SK-N-SH (cell line): ENCODE results near the gene BTNL8. TPM values are rescaled to one million over a fixed set of nuclear protein-coding genes. Genes with fewer than 3 reads are reported as not detected.

ENCODE experiments used
- CTCF ChIA-PET: fragments of 300-600, 350-600 bp; formaldehyde crosslinking; extraction: SDS; loops from one replicate; lab custom pipeline; 2021; lab: Yijun Ruan, JAX
- POLR2A ChIA-PET: fragments of 350-600 bp; sonication (Branson Sonifier 250); formaldehyde crosslinking; extraction: SDS; loops from one replicate; lab custom pipeline; 2020; ENCODE audit warnings: antibody characterized with exemption, inconsistent platforms; lab: Yijun Ruan, JAX
- DNase-seq: peaks from one replicate; pipeline ENCODE4 v3.0.0; 2012
- H2AFZ ChIP-seq: fragments of 200-600 bp; sonication (generic); 2 replicates; pipeline ENCODE4 v1.8.1; 2016; ENCODE audit warnings: antibody characterized with exemption, mild to moderate bottlenecking, low read depth
- H3F3A ChIP-seq: fragments of 200-600 bp; sonication (generic); replicated peaks from 2 replicates; pipeline ENCODE3; 2016; ENCODE audit warnings: antibody characterized with exemption, mild to moderate bottlenecking; ENCODE audit not compliant: insufficient read depth
- H3K27ac ChIP-seq, 2 experiments: fragments of 200-500 bp in 1 of 2; fragments of 200-600 bp in 1 of 2; sonication (Bioruptor generic) in 1 of 2; sonication (generic), shearing (Covaris generic) in 1 of 2; 2 replicates each; pipeline versions ENCODE4 v1.5.1 to v1.6.1; 2014 to 2016; ENCODE audit warnings: low read depth in 2 of 2, inconsistent platforms in 1 of 2, low read length in 1 of 2, mild to moderate bottlenecking in 1 of 2, mixed read lengths in 1 of 2
- H3K27me3 ChIP-seq: fragments of 200-600 bp; sonication (generic), shearing (Covaris generic); 2 replicates; pipeline ENCODE4 v1.6.1; 2016; ENCODE audit warnings: mixed run types; ENCODE audit not compliant: insufficient read depth
- H3K36me3 ChIP-seq, 2 experiments: fragments of 200-500 bp in 1 of 2; fragments of 200-600 bp in 1 of 2; sonication (Bioruptor generic) in 1 of 2; sonication (generic) in 1 of 2; replicated peaks in 1 of 2; 2 replicates each; pipeline versions ENCODE3 to v1.5.1; 2014 to 2016; ENCODE audit warnings: low read length in 1 of 2, mild to moderate bottlenecking in 1 of 2; ENCODE audit not compliant: insufficient read depth in 2 of 2, control insufficient read depth in 1 of 2
- H3K4me1 ChIP-seq, 2 experiments: fragments of 200-500 bp in 1 of 2; fragments of 200-600 bp in 1 of 2; sonication (Bioruptor generic) in 1 of 2; sonication (generic), shearing (Covaris generic) in 1 of 2; 2 replicates each; pipeline versions ENCODE4 v1.5.1 to v1.6.1; 2014 to 2016; ENCODE audit warnings: low read depth in 1 of 2, low read length in 1 of 2, mixed run types in 1 of 2; ENCODE audit not compliant: insufficient read depth in 2 of 2, control insufficient read depth in 1 of 2
- H3K4me2 ChIP-seq: fragments of 200-600 bp; sonication (generic), shearing (Covaris generic); 2 replicates; pipeline ENCODE4 v1.6.1; 2017; ENCODE audit warnings: mixed run types
- H3K4me3 ChIP-seq, 2 experiments: fragments of 200-500 bp in 1 of 2; fragments of 200-600 bp in 1 of 2; sonication (Bioruptor generic) in 1 of 2; sonication (generic), shearing (Covaris generic) in 1 of 2; 2 replicates each; pipeline versions ENCODE4 v1.5.1 to v1.8.1; 2014 to 2016; ENCODE audit warnings: low read depth in 2 of 2, inconsistent platforms in 1 of 2, low read length in 1 of 2, mild to moderate bottlenecking in 1 of 2, mixed read lengths in 1 of 2, moderate library complexity in 1 of 2
- H3K79me2 ChIP-seq: fragments of 200-600 bp; sonication (generic); 2 replicates; pipeline ENCODE4 v1.8.1; 2017; ENCODE audit warnings: mild to moderate bottlenecking; ENCODE audit not compliant: insufficient read depth
- H3K9ac ChIP-seq: fragments of 200-600 bp; sonication (generic); 2 replicates; pipeline ENCODE4 v1.6.1; 2017; ENCODE audit warnings: mixed run types
- H3K9me2 ChIP-seq: fragments of 200-600 bp; sonication (generic); 2 replicates; pipeline ENCODE4 v1.6.1; 2017; ENCODE audit warnings: mixed run types
- H3K9me3 ChIP-seq: fragments of 200-600 bp; sonication (generic); 2 replicates; pipeline ENCODE4 v1.6.1; 2017; ENCODE audit warnings: mixed run types, mild to moderate bottlenecking, moderate library complexity
- H4K20me1 ChIP-seq: fragments of 200-600 bp; sonication (generic); 2 replicates; pipeline ENCODE4 v1.6.1; 2017; ENCODE audit warnings: mild to moderate bottlenecking, mixed run types; ENCODE audit not compliant: insufficient read depth
- FOXJ3 ChIP-seq: sonication (generic); formaldehyde crosslinking; IDR thresholded peaks from 2 replicates; pipeline ENCODE4 v1.5.1; 2020; ENCODE audit warnings: mild to moderate bottlenecking, missing genetic modification reagents
- MAX ChIP-seq: IDR thresholded peaks from 2 replicates; pipeline ENCODE4 v1.4.0; 2012; ENCODE audit warnings: low read depth
- RAD21 ChIP-seq: IDR thresholded peaks from 2 replicates; pipeline ENCODE4 v1.6.1; 2012; ENCODE audit warnings: mild to moderate bottlenecking, low read length
- REST ChIP-seq: IDR thresholded peaks from 2 replicates; pipeline ENCODE4 v1.6.1; 2012; ENCODE audit warnings: mild to moderate bottlenecking, low read depth, low read length, moderate library complexity
- SMC3 ChIP-seq: IDR thresholded peaks from 2 replicates; pipeline ENCODE4 v1.6.1; 2012; ENCODE audit warnings: low read depth, low read length, improper control_type of control experiment
- TAF1 ChIP-seq: IDR thresholded peaks from 2 replicates; pipeline ENCODE4 v1.6.1; 2012; ENCODE audit warnings: low read depth, mild to moderate bottlenecking, low read length, moderate library complexity, borderline replicate concordance
- TEAD4 ChIP-seq: IDR thresholded peaks from 2 replicates; pipeline ENCODE4 v1.4.0; 2012; ENCODE audit warnings: mild to moderate bottlenecking, borderline replicate concordance; ENCODE audit not compliant: insufficient read depth
- USF2 ChIP-seq: fragments of 150-350 bp; IDR thresholded peaks from 2 replicates; pipeline ENCODE4 v1.6.1; 2017; ENCODE audit warnings: antibody characterized with exemption, low read length, low read depth, borderline replicate concordance
- YY1 ChIP-seq: IDR thresholded peaks from 2 replicates; pipeline ENCODE4 v1.4.0; 2012; ENCODE audit warnings: low read depth, mild to moderate bottlenecking
- ZBTB33 ChIP-seq: IDR thresholded peaks from 2 replicates; pipeline ENCODE4 v1.4.0; 2012; ENCODE audit warnings: low read depth, borderline replicate concordance
- WGBS: methylation state at CpG from one replicate; pipeline ENCODE4 v1.1.6; 2017; ENCODE audit warnings: low lambda C conversion rate; 5-methylcytosine and 5-hydroxymethylcytosine counted together
- polyA plus RNA-seq, 3 experiments: library from polyadenylated mRNA; depleted of rRNA; stranded (reverse); fragments of >200 nt; gene quantifications; 2 replicates each; pipeline ENCODE4 v1.2.3, GENCODE V29; 2012
- TF ChIP-seq, protein P1 (sequence below): IDR thresholded peaks from 2 replicates; pipeline ENCODE4 v1.4.0; 2012; ENCODE audit warnings: low read depth, borderline replicate concordance
- TF ChIP-seq, protein P2 (sequence below): fragments of 150-350 bp; IDR thresholded peaks from 2 replicates; pipeline ENCODE4 v1.6.1; 2016; ENCODE audit warnings: mild to moderate bottlenecking, low read depth, low read length
- TF ChIP-seq, protein P3 (sequence below): IDR thresholded peaks from 2 replicates; pipeline ENCODE4; 2012

The BTNL8 gene
- polyA plus RNA-seq, 1 of the 3 experiments (the other 2 are of a cell fraction): not detected

- no peak for TF ChIP-seq REST
- no peak for TF ChIP-seq YY1
- TF ChIP-seq, protein P1, sequence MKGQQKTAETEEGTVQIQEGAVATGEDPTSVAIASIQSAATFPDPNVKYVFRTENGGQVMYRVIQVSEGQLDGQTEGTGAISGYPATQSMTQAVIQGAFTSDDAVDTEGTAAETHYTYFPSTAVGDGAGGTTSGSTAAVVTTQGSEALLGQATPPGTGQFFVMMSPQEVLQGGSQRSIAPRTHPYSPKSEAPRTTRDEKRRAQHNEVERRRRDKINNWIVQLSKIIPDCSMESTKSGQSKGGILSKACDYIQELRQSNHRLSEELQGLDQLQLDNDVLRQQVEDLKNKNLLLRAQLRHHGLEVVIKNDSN: no peak
- TF ChIP-seq MAX: no peak
- TF ChIP-seq, protein P2, sequence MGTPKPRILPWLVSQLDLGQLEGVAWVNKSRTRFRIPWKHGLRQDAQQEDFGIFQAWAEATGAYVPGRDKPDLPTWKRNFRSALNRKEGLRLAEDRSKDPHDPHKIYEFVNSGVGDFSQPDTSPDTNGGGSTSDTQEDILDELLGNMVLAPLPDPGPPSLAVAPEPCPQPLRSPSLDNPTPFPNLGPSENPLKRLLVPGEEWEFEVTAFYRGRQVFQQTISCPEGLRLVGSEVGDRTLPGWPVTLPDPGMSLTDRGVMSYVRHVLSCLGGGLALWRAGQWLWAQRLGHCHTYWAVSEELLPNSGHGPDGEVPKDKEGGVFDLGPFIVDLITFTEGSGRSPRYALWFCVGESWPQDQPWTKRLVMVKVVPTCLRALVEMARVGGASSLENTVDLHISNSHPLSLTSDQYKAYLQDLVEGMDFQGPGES: no peak
- TF ChIP-seq USF2: no peak
- TF ChIP-seq, all 33 proteins: peak for 0
Observed at GRCh38 chr5:180915924-180916323, 17.0 kb downstream of the BTNL8 start (continued).

DNA sequence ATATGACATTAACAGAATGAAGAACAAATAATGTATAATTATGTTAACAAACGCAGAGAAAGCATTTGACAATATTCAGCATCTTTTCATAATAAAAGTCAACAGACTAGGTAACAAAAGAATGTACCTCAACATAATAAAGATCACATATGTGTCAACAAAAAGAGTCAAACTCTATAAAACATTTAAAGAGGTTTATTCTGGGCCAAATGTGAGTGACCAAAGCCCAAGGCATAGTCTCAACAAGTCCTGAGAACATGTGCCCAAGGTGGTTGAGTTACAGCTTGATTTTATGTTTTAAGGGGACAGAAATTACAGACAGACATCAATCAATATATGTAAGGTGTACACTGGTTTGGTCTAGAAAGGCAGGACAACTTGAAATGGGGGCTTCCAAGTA lies 19.4 kb downstream of the BTNL8 start:
- CTCF ChIA-PET: no interaction called here
- no peaks in the 10 kb centered on the region for H3K9me3 ChIP-seq
- no peak overlapping the region for H3K4me2 ChIP-seq
- no peak for TF ChIP-seq FOXJ3 (CRISPR knock-in tag)
- TF ChIP-seq, protein P3, sequence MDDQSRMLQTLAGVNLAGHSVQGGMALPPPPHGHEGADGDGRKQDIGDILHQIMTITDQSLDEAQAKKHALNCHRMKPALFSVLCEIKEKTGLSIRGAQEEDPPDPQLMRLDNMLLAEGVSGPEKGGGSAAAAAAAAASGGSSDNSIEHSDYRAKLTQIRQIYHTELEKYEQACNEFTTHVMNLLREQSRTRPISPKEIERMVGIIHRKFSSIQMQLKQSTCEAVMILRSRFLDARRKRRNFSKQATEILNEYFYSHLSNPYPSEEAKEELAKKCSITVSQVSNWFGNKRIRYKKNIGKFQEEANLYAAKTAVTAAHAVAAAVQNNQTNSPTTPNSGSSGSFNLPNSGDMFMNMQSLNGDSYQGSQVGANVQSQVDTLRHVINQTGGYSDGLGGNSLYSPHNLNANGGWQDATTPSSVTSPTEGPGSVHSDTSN: no peak
- no peak for TF ChIP-seq TEAD4
- TF ChIP-seq SMC3: no peak
- no peak for TF ChIP-seq TAF1
- no peak for TF ChIP-seq ZBTB33
- no peak for TF ChIP-seq RAD21
- TF ChIP-seq, all 33 proteins: peak for 0
- 5% methylated on average over 1 of the region's 1 CpG for WGBS
- no peak overlapping the region for H3K27ac ChIP-seq
- no peak for DNase-seq
- H4K20me1 ChIP-seq: no peaks in the 10 kb centered on the region
- no peak overlapping the region for H2AFZ ChIP-seq
- H3K9me2 ChIP-seq: no peaks in the 10 kb centered on the region
- H3K36me3 ChIP-seq: no peaks in the 10 kb centered on the region
- no peaks in the 10 kb centered on the region for H3K27me3 ChIP-seq
- no peaks in the 10 kb centered on the region for H3K79me2 ChIP-seq
- no peak overlapping the region for H3K9ac ChIP-seq
- no peaks in the 10 kb centered on the region for H3F3A ChIP-seq
- POLR2A ChIA-PET: no interaction called here
- H3K4me3 ChIP-seq: no peak overlapping the region
- no peaks in the 10 kb centered on the region for H3K4me1 ChIP-seq
